HepG2 (cell line): ENCODE results near the gene CALML6. TPM values are rescaled to one million over a fixed set of nuclear protein-coding genes. Genes with fewer than 3 reads are reported as not detected.

Experiments used
- CEBPB ChIP-seq: IDR thresholded peaks from 2 replicates; pipeline ENCODE4 v1.6.1; 2011; ENCODE audit warnings: low read depth, low read length, improper control_type of control experiment, borderline replicate concordance
- KDM3A ChIP-seq: IDR thresholded peaks from 2 replicates; pipeline ENCODE4 v1.6.1; 2018; ENCODE audit warnings: low read depth, missing compliant biosample characterization
- NFRKB ChIP-seq: fragments of 450-650 bp; IDR thresholded peaks from 2 replicates; pipeline ENCODE4 v1.6.1; 2017
- PHF20 ChIP-seq: sonication (generic); formaldehyde crosslinking; IDR thresholded peaks from 2 replicates; pipeline ENCODE4 v1.5.0; 2020; ENCODE audit warnings: mild to moderate bottlenecking, missing genetic modification reagents
- TAF1 ChIP-seq: sonication (generic); formaldehyde crosslinking; IDR thresholded peaks from 2 replicates; pipeline ENCODE4 v1.4.0; 2020; ENCODE audit warnings: missing genetic modification reagents
- ZNF614 ChIP-seq: IDR thresholded peaks from 2 replicates; pipeline ENCODE4 v1.6.1; 2018; ENCODE audit warnings: missing biosample characterization, missing genetic modification reagents, inconsistent platforms, borderline replicate concordance
- polyA plus RNA-seq, 8 experiments: library from polyadenylated mRNA; depleted of rRNA in 3 of 8; stranded (reverse) in 7 of 8; unstranded in 1 of 8; fragments of >200 nt; fragmentation: Illumina TruSeq in 4 of 8; extraction: Trizol in 4 of 8; gene quantifications; 2 replicates each; pipeline versions ENCODE4 v1.2.1 to v1.2.3, GENCODE V29; 2011 to 2016; ENCODE audit warnings: low read depth in 4 of 8, missing spikeins in 1 of 8, mixed read lengths in 1 of 8; ENCODE audit not compliant: insufficient read depth in 1 of 8
- total RNA-seq, 5 experiments: library from RNA; depleted of rRNA; stranded (reverse); fragments of >200 nt; fragmentation: Illumina TruSeq; extraction: Trizol; gene quantifications; 2 replicates each; pipeline ENCODE4 v1.2.3, GENCODE V29; 2016; ENCODE audit warnings: low read depth in 1 of 5
- TF ChIP-seq, protein P1 (sequence below), 2 experiments: fragments of 450-650 bp in 1 of 2; sonication (generic) in 1 of 2; formaldehyde crosslinking in 1 of 2; IDR thresholded peaks; 2 replicates each; pipeline versions ENCODE4 v1.6.1 to v1.8.0; 2016 to 2022; ENCODE audit warnings: antibody characterized with exemption in 1 of 2, mild to moderate bottlenecking in 1 of 2, missing genetic modification reagents in 1 of 2
- TF ChIP-seq, protein P2 (sequence below): sonication (generic); formaldehyde crosslinking; IDR thresholded peaks from 2 replicates; pipeline ENCODE4 v1.4.0; 2020; ENCODE audit warnings: low read depth, mild to moderate bottlenecking, missing genetic modification reagents
- TF ChIP-seq, protein P3 (sequence below): conservative IDR thresholded peaks from 2 replicates; pipeline ENCODE4 v1.6.1; 2018; ENCODE audit warnings: missing genetic modification reagents
- TF ChIP-seq, protein P4 (sequence below), 2 experiments: IDR thresholded peaks; 2 replicates each; pipeline ENCODE4 v1.6.1; 2011 to 2012; ENCODE audit warnings: low read length in 2 of 2, borderline replicate concordance in 1 of 2, low read depth in 1 of 2, mild to moderate bottlenecking in 1 of 2, moderate library complexity in 1 of 2

Gene CALML6
- total and polyA plus RNA-seq, 2 of the 13 experiments (the other 11 are each of a cell fraction or from before 2014, with no cell fraction given) = 0.11 to 0.12 TPM

DNA sequence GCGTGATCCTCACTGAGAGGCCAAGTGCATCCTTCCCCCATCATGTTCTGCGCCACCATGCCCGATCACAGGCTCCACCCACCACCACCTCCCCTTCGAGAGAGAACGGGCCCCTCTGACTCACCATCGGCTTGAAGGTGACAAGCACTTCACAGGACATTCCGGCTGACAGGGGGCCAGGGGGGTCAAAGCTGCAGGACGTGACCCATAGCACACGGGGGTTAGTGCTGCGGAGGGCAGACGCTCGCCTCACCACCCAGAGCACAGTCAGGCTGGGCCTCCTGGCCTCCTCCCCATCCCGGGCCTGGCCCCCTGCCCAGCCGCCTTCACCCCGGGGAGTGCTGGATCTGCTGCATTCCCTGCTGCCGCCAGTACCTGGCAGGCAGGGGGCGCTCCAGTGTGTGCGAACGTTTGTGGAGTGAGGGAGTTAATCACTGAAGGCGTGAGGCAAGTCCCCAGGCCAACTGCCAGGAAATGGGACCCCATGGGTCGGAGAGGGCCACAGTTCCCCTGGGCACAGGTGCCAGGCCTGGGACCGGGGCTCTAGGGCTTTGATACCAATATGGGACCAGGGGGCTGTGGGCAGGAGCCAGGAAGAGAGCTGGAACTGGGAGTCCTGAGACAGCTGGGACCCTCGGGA is 44.9 kb downstream of the CALML6 start (continued):
- TF ChIP-seq, protein P1, sequence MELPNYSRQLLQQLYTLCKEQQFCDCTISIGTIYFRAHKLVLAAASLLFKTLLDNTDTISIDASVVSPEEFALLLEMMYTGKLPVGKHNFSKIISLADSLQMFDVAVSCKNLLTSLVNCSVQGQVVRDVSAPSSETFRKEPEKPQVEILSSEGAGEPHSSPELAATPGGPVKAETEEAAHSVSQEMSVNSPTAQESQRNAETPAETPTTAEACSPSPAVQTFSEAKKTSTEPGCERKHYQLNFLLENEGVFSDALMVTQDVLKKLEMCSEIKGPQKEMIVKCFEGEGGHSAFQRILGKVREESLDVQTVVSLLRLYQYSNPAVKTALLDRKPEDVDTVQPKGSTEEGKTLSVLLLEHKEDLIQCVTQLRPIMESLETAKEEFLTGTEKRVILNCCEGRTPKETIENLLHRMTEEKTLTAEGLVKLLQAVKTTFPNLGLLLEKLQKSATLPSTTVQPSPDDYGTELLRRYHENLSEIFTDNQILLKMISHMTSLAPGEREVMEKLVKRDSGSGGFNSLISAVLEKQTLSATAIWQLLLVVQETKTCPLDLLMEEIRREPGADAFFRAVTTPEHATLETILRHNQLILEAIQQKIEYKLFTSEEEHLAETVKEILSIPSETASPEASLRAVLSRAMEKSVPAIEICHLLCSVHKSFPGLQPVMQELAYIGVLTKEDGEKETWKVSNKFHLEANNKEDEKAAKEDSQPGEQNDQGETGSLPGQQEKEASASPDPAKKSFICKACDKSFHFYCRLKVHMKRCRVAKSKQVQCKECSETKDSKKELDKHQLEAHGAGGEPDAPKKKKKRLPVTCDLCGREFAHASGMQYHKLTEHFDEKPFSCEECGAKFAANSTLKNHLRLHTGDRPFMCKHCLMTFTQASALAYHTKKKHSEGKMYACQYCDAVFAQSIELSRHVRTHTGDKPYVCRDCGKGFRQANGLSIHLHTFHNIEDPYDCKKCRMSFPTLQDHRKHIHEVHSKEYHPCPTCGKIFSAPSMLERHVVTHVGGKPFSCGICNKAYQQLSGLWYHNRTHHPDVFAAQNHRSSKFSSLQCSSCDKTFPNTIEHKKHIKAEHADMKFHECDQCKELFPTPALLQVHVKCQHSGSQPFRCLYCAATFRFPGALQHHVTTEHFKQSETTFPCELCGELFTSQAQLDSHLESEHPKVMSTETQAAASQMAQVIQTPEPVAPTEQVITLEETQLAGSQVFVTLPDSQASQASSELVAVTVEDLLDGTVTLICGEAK (IDR thresholded peaks at IDR 0.05) = no peak
- TF ChIP-seq, protein P1 (CRISPR knock-in tag; IDR thresholded peaks at IDR 0.05) = peak; percentile 40; the same call in 1 of the 2 replicates
- TF ChIP-seq NFRKB = no peak
- TF ChIP-seq, protein P2, sequence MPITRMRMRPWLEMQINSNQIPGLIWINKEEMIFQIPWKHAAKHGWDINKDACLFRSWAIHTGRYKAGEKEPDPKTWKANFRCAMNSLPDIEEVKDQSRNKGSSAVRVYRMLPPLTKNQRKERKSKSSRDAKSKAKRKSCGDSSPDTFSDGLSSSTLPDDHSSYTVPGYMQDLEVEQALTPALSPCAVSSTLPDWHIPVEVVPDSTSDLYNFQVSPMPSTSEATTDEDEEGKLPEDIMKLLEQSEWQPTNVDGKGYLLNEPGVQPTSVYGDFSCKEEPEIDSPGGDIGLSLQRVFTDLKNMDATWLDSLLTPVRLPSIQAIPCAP (CRISPR knock-in tag) = no peak
- TF ChIP-seq CEBPB = no peak
- peak; percentile 17; the same call in 1 of the 2 replicates for TF ChIP-seq PHF20 (CRISPR knock-in tag)
- TF ChIP-seq, protein P3, sequence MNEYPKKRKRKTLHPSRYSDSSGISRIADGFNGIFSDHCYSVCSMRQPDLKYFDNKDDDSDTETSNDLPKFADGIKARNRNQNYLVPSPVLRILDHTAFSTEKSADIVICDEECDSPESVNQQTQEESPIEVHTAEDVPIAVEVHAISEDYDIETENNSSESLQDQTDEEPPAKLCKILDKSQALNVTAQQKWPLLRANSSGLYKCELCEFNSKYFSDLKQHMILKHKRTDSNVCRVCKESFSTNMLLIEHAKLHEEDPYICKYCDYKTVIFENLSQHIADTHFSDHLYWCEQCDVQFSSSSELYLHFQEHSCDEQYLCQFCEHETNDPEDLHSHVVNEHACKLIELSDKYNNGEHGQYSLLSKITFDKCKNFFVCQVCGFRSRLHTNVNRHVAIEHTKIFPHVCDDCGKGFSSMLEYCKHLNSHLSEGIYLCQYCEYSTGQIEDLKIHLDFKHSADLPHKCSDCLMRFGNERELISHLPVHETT (CRISPR knock-in tag) = no peak
- TF ChIP-seq, protein P4, sequence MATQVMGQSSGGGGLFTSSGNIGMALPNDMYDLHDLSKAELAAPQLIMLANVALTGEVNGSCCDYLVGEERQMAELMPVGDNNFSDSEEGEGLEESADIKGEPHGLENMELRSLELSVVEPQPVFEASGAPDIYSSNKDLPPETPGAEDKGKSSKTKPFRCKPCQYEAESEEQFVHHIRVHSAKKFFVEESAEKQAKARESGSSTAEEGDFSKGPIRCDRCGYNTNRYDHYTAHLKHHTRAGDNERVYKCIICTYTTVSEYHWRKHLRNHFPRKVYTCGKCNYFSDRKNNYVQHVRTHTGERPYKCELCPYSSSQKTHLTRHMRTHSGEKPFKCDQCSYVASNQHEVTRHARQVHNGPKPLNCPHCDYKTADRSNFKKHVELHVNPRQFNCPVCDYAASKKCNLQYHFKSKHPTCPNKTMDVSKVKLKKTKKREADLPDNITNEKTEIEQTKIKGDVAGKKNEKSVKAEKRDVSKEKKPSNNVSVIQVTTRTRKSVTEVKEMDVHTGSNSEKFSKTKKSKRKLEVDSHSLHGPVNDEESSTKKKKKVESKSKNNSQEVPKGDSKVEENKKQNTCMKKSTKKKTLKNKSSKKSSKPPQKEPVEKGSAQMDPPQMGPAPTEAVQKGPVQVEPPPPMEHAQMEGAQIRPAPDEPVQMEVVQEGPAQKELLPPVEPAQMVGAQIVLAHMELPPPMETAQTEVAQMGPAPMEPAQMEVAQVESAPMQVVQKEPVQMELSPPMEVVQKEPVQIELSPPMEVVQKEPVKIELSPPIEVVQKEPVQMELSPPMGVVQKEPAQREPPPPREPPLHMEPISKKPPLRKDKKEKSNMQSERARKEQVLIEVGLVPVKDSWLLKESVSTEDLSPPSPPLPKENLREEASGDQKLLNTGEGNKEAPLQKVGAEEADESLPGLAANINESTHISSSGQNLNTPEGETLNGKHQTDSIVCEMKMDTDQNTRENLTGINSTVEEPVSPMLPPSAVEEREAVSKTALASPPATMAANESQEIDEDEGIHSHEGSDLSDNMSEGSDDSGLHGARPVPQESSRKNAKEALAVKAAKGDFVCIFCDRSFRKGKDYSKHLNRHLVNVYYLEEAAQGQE (IDR thresholded peaks at IDR 0.05; ENCODE audit: borderline replicate concordance in 1 of 2, low read depth in 1 of 2, low read length in 2 of 2) = peak in 1 of 2 experiments; percentile 12; a peak in 1 of 4 replicates
- peak; percentile 54; the same call in 1 of the 2 replicates for TF ChIP-seq ZNF614 (CRISPR knock-in tag)
- TF ChIP-seq KDM3A (CRISPR knock-in tag) = peak; percentile 78; the same call in 1 of the 2 replicates
- TF ChIP-seq TAF1 (CRISPR knock-in tag) = no peak
